ENCODE results near the gene UQCC2. TPM values are rescaled to one million over a fixed set of nuclear protein-coding genes. Genes with fewer than 3 reads are reported as not detected.
A peak's percentile ranks its signal among the peaks of the same experiment; 100 is the strongest.

The UQCC2 gene
- total RNA-seq, 2 experiments from 2014 or later, result 70.7 to 75.3 TPM

DNA sequence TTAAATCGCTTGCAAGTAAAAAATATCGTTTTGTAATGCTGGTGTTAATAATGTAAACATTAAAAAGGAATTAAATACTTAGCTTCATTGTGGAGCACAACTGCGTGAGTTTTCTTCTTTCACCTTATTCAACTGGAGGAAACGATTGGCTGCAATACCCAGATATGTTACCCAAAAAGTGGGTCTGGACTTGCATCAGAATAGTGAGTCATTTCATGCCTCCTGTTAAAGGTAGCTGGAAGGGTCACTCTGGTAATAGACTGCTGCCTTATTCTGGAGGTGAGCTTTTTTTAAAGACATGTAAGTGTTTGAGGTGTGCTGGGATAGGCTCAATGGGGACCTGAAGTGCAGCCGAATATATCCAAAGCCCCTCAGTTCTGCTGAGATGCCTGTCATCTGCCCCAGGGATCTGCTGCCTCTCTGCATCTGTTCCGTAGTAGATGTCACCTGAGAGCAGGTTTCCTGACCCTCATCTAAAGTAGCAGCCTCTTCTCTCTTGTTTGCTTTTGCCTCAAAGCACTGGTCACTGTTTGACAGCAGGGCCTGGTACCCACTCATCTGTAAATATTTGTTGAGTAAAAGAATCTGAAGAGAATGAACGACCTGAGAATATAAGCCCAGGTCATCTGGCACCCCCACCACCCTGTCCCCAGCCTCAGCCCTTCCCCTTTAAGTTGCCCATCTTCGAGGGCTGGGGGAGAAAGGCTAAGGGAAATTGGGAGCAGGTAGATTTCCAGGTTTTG is 5.6 kb upstream of the UQCC2 start:
- ChIA-PET CTCF (no interaction called here), POLR2A (no interaction called here)
- Mint-ChIP-seq H3K4me1 (peaks cover under 1% of the 10 kb centered on the region), H3K4me3 (no peak overlapping the region), H3K9me3 (no peaks in the 10 kb centered on the region), H3K36me3 (ENCODE audit: low read depth) (no peaks in the 10 kb centered on the region), H3K27me3 (peaks cover 22% of the 10 kb centered on the region), H3K27ac (no peak overlapping the region)
- DNase-seq, result no peak

DNA sequence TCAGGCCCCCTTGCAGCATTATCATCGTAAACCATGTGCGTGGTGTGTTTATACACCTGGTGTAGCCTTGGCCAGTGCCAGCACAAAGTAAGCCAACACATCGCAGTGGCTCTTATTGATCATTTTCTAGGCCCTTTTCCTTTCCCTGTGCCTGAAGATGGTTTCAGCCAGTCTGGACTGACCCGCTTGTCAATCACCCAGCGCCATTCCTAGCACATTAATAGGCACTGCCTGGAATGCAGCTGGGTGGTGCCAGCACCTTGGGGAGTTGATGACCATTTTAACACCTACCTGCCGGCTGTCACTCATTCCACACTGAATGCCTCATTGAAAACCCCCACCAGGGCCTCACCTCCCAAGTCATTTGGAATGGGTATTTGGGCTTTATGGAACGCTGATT is 4.9 kb upstream of the UQCC2 start:
- DNase-seq, result no peak
- peaks cover 7% of the 10 kb centered on the region for H3K4me1 Mint-ChIP-seq
- peaks cover 2% of the 10 kb centered on the region for H3K36me3 Mint-ChIP-seq (ENCODE audit: low read depth)
- POLR2A ChIA-PET, result no interaction called here
- peaks cover 18% of the 10 kb centered on the region for H3K27me3 Mint-ChIP-seq
- no peak overlapping the region for H3K4me3 Mint-ChIP-seq
- CTCF ChIA-PET, result interaction anchor here (1.1 to 1.3 kb wide), 3 partner anchors 15 to 51 kb away, joined by 3 to 7 read pairs (median 3); no protein-coding TSS in a partner anchor
- H3K27ac Mint-ChIP-seq, result no peak overlapping the region
- H3K9me3 Mint-ChIP-seq, result no peaks in the 10 kb centered on the region

- DNase-seq, result no peak
- Mint-ChIP-seq H3K27ac (no peak overlapping the region), H3K9me3 (no peaks in the 10 kb centered on the region), H3K4me3 (no peak overlapping the region), H3K36me3 (ENCODE audit: low read depth) (peaks cover 14% of the 10 kb centered on the region), H3K4me1 (peaks cover 23% of the 10 kb centered on the region), H3K27me3 (peaks cover 6% of the 10 kb centered on the region)
- ChIA-PET POLR2A (interaction anchor here (0.9 to 2.0 kb wide), 3 partner anchors 9 to 296 kb away, joined by 3 to 4 read pairs (median 3); partner anchors contain the start of gene CUTA), CTCF (interaction anchor here (0.6 to 1.3 kb wide), 2 partner anchors 10 to 48 kb away, joined by 4 read pairs; no protein-coding TSS in a partner anchor)
Measured at GRCh38 chr6:33714385-33715040, 3.0 kb upstream of the UQCC2 start.

GRCh38 chr6:33713786-33714185 is 2.3 kb upstream of the UQCC2 start:
- Mint-ChIP-seq H3K36me3 (ENCODE audit: low read depth) (peaks cover 19% of the 10 kb centered on the region), H3K4me1 (peaks cover 28% of the 10 kb centered on the region), H3K4me3 (no peak overlapping the region), H3K27me3 (peaks cover 6% of the 10 kb centered on the region), H3K9me3 (no peaks in the 10 kb centered on the region), H3K27ac (no peak overlapping the region)
- DNase-seq, result no peak
- CTCF ChIA-PET, result interaction anchor here (1.2 to 1.7 kb wide), 4 partner anchors 13 to 124 kb away, joined by 3 to 5 read pairs (median 4); no protein-coding TSS in a partner anchor
- POLR2A ChIA-PET, result no interaction called here

DNA sequence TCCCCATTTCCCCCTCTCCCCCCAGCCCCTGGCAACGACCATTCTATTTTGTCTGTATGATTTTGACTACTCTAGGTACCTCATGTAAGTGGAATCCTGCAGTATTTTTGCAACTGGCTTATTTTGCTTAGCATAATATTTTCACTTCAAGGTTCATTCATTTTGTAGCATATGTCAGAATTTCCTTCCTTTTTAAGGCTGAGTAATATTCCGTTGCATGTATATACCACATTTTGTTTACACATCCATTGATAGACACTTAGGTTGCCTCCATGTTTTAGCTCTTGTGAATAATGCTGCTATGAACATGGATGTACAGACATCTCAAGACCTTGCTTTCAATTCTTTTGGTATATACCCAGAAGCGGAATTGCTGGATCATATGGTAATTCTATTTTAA is 1.4 kb upstream of the UQCC2 start:
- Mint-ChIP-seq H3K9me3 (no peaks in the 10 kb centered on the region), H3K4me3 (no peak overlapping the region), H3K27ac (no peak overlapping the region), H3K4me1 (peaks cover 37% of the 10 kb centered on the region), H3K36me3 (ENCODE audit: low read depth) (peaks cover 27% of the 10 kb centered on the region), H3K27me3 (peaks cover 3% of the 10 kb centered on the region)
- CTCF ChIA-PET, result interaction anchor here (1.2 to 1.7 kb wide), 4 partner anchors 12 to 123 kb away, joined by 3 to 5 read pairs (median 4); no protein-coding TSS in a partner anchor
- POLR2A ChIA-PET, result no interaction called here
- no peak for DNase-seq

DNA sequence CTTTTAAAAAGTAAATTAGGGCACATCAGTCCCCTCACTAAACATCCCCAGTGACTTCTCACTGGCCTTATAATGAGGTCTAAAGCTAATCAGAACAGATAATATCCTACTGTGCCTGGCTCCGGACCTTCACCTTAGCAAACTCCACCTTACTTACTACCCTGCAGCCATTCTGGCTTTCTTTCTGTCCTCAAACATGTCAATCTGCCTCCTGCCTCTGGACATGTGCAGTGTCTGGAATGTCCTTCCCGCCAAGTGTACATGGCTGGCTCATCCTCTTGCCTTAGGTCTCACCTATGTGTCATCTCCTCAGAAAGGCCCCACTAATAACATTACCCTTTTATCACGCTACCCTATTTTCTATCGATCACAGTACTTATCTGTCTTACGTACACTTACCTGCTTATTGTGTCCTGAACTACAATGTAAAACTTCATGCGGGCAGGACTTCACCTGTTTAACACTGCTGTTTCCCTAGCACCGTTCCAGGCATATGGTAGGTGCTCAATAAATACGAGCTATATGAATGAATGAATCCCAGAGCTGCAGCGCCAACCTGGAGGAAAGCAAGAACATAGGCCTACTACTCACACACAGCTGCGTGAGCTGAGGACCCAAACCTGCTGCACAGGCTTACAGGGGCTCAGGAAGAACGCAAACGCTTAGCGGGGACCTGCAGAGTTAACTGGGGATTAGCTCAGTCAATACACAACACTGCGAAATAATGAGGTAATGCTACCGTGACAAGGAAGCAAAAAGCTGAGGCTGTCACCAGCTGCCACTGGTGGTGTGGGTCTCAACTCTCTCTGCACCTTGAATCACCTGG is 991 bp downstream of the UQCC2 start:
- peaks cover 46% of the 10 kb centered on the region for H3K4me1 Mint-ChIP-seq
- peak overlapping the region; percentile 97 for H3K4me3 Mint-ChIP-seq
- H3K27me3 Mint-ChIP-seq, result peaks cover 3% of the 10 kb centered on the region
- H3K27ac Mint-ChIP-seq, result peak overlapping the region; percentile 90
- H3K9me3 Mint-ChIP-seq, result no peaks in the 10 kb centered on the region
- ChIA-PET POLR2A (interaction anchor here (0.6 to 2.9 kb wide), 30 partner anchors 8 to 1081 kb away, joined by 3 to 23 read pairs (median 4); partner anchors contain the start of genes B3GALT4, BAK1, ITPR3 and LEMD2), CTCF (interaction anchor here (0.8 to 4.2 kb wide), 25 partner anchors 9 to 439 kb away, joined by 3 to 59 read pairs (median 4); partner anchors contain the start of genes CUTA, IP6K3, RPS18 and VPS52)
- peaks cover 28% of the 10 kb centered on the region for H3K36me3 Mint-ChIP-seq (ENCODE audit: low read depth)
- DNase-seq, result no peak

DNA sequence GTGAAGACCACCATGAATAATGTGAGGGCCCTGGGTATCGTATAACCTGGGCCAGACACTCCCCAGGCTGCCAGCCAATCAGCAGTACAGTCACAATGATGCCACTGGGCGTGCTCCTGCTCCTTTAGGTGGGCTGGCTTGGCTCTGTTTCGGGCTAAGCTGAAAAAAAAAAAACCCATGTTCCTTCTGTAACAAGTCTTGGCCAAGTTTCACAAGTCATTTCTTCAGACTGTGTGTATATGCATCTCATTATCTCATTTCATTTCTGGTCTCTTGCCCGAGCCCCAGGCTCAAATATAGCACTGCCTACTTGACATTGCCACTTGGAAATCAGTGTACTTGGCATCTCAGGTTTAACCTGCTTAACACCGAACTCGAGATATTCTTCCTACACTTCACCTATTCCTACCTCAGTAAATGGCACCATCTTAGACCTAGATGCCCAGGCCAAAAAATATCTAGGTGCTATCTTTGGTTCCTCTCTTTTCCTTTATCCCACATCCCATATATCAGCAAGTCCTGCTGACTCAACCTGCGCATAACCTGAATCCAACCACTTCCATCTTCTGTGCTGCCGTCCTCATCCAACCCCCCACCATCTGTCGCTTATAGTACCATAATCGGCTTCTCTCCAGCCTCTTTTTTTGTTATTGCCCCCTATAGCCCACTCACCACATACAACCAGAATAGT is 1.8 kb downstream of the UQCC2 start:
- ChIA-PET POLR2A (interaction anchor here (1.2 to 2.9 kb wide), 4 partner anchors 9 to 13 kb away, joined by 4 to 18 read pairs (median 10); no protein-coding TSS in a partner anchor), CTCF (interaction anchor here (0.8 to 4.2 kb wide), 4 partner anchors 8 to 130 kb away, joined by 3 to 59 read pairs (median 4); partner anchors contain the start of gene BAK1)
- Mint-ChIP-seq H3K36me3 (ENCODE audit: low read depth) (peaks cover 28% of the 10 kb centered on the region), H3K27ac (no peak overlapping the region), H3K27me3 (peaks cover 3% of the 10 kb centered on the region), H3K4me1 (peaks cover 47% of the 10 kb centered on the region), H3K9me3 (no peaks in the 10 kb centered on the region), H3K4me3 (peak overlapping the region; percentile 97)
- no peak for DNase-seq

DNA sequence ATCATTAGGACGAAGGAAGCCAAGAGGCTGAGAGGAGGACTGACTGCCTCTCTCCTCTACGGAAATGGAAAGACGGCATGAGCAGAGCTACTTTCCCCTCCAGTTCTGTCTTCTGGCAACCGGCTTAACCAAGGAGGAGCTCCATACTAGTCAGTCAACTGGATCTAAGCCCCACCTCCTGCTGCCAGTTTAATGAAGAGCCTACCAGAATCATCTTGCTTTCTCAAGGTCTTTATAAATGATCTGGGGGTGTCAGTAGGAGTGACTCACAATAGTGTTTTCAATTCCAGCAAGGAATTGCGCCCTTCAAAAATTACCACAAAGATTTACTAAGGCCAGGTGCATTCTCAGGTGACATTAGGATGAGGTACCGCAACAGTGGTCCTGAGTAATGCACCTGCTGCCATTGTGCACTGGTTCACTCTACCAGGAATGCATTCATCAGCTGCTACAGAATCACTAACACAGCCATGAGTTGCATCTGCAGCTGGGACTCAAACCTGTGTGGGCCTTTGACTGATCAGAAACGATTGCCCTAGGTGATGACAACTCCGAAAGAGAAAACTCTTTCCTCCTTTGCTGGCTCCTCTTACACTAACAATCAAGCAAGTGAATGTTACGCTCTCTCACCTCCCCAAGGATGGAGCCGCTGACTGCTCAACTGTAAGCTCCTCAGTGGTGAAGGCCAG is 2.8 kb downstream of the UQCC2 start:
- ChIA-PET CTCF (interaction anchor here (0.8 to 4.2 kb wide), 5 partner anchors 7 to 129 kb away, joined by 3 to 59 read pairs (median 3); partner anchors contain the start of gene BAK1), POLR2A (interaction anchor here (0.7 to 1.6 kb wide), 6 partner anchors 8 to 278 kb away, joined by 3 to 4 read pairs (median 4); partner anchors contain the start of gene ITPR3)
- H3K4me1 Mint-ChIP-seq, result peaks cover 47% of the 10 kb centered on the region
- no peak overlapping the region for H3K4me3 Mint-ChIP-seq
- no peak overlapping the region for H3K27ac Mint-ChIP-seq
- peaks cover 1% of the 10 kb centered on the region for H3K27me3 Mint-ChIP-seq
- H3K36me3 Mint-ChIP-seq (ENCODE audit: low read depth), result peaks cover 31% of the 10 kb centered on the region
- H3K9me3 Mint-ChIP-seq, result no peaks in the 10 kb centered on the region
- no peak for DNase-seq

DNA sequence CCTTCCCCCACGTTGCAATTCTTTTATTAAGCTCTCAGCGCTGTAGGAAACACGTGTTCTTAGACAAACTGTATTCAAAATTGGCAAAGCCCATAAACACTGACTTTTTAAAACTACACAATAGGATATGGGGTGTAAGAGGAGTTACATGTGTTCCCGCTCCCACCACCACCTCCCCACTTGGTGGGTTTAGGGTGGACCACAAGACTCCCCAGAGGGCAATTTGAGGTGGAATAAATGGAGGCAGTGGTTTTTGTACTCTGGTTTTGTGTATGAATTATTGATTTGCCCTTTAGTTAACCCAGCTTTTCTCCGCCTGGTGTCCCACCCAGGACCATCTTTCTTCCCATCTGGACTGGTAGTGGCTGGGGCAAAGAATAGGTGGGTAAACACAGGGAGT is 3.7 kb downstream of the UQCC2 start:
- ChIA-PET POLR2A (interaction anchor here (0.9 to 1.6 kb wide), 3 partner anchors 11 to 46 kb away, joined by 4 read pairs; no protein-coding TSS in a partner anchor), CTCF (no interaction called here)
- peaks cover 31% of the 10 kb centered on the region for H3K36me3 Mint-ChIP-seq (ENCODE audit: low read depth)
- H3K4me3 Mint-ChIP-seq, result no peak overlapping the region
- peaks cover 48% of the 10 kb centered on the region for H3K4me1 Mint-ChIP-seq
- DNase-seq, result no peak
- H3K27me3 Mint-ChIP-seq, result no peaks in the 10 kb centered on the region
- H3K9me3 Mint-ChIP-seq, result no peaks in the 10 kb centered on the region
- H3K27ac Mint-ChIP-seq, result no peak overlapping the region

- CTCF ChIA-PET, result interaction anchor here (0.5 to 0.9 kb wide), 2 partner anchors 126 to 1742 kb away, joined by 3 to 4 read pairs; partner anchors contain the start of gene BAK1
- DNase-seq, result no peak
- Mint-ChIP-seq H3K9me3 (no peaks in the 10 kb centered on the region), H3K27me3 (no peaks in the 10 kb centered on the region), H3K36me3 (ENCODE audit: low read depth) (peaks cover 31% of the 10 kb centered on the region), H3K27ac (no peak overlapping the region), H3K4me1 (peaks cover 46% of the 10 kb centered on the region), H3K4me3 (no peak overlapping the region)
- POLR2A ChIA-PET, result interaction anchor here (0.9 to 1.4 kb wide), 4 partner anchors 9 to 121 kb away, joined by 3 read pairs; partner anchors contain the start of gene ITPR3
Measured at GRCh38 chr6:33705955-33706725, 5.4 kb downstream of the UQCC2 start.

Measured in activated CD4-positive, alpha-beta memory T cell treated with anti-CD3 and anti-CD28 coated beads, Interleukin-2, amount 10 ng/mL, durations not matched to agents 7 days and 5 days (primary cell).